ENCODE measurements around the gene FGF9. TPM values are rescaled to one million over a fixed set of nuclear protein-coding genes. Genes with fewer than 3 reads are reported as not detected.

The FGF9 gene
- total RNA-seq, 1 experiment from 2014 or later, result 1.5 TPM

GRCh38 chr13:21676611-21677021 is 5.7 kb downstream of the FGF9 start (continued):
- no peak for TF ChIP-seq ZBTB33 (IDR thresholded peaks at IDR 0.05; ENCODE audit: extremely low read depth, insufficient replicate concordance, low read length)
- TF ChIP-seq CTCF (IDR thresholded peaks at IDR 0.05 in 2 of 3, conservative IDR thresholded peaks at IDR 0.05 in 1 of 3; ENCODE audit: borderline replicate concordance in 1 of 3, insufficient read depth in 1 of 3, low read depth in 2 of 3, low read length in 2 of 3), result peak; percentile 15 to 50 (median 36); a peak in 4 of 6 replicates

GRCh38 chr13:21677075-21677623 is 6.3 kb downstream of the FGF9 start:
- Histone ChIP-seq H3K9ac (ENCODE audit: low read length) (no peak overlapping the region), H4K20me1 (ENCODE audit: insufficient read depth) (no peaks in the 10 kb centered on the region), H3K9me3 (ENCODE audit: control insufficient read depth in 1 of 2, insufficient read depth in 1 of 2, low read depth in 1 of 2, low read length in 2 of 2) (no peaks in the 10 kb centered on the region), H3K4me2 (ENCODE audit: low read length) (no peak overlapping the region), H3K79me2 (ENCODE audit: insufficient read depth, low read length) (no peaks in the 10 kb centered on the region), H3K4me3 (replicated peaks in 1 of 2; ENCODE audit: low read depth in 1 of 2, low read length in 2 of 2) (no peak overlapping the region), H3K4me1 (ENCODE audit: control insufficient read depth in 1 of 2, insufficient read depth in 2 of 2, low read length in 2 of 2) (peaks cover 19 to 30% of the 10 kb centered on the region in 2 experiments), H3K27ac (ENCODE audit: low read depth, low read length) (no peak overlapping the region), H3K27me3 (ENCODE audit: insufficient read depth, low read length) (peaks cover 16% of the 10 kb centered on the region; the same call in 1 of the 2 replicates), H2AFZ (ENCODE audit: low read depth, low read length, poor library complexity, severe bottlenecking) (no peak overlapping the region), H3K36me3 (ENCODE audit: control insufficient read depth in 1 of 2, insufficient read depth in 2 of 2, low read length in 2 of 2) (no peaks in the 10 kb centered on the region), H3K9me2 (ENCODE audit: insufficient read depth) (no peaks in the 10 kb centered on the region)
- CTCF ChIA-PET, result interaction anchor here (1.2 to 2.0 kb wide), 3 partner anchors 39 to 51 kb away, joined by 3 to 9 read pairs (median 3); no protein-coding TSS in a partner anchor
- DNase-seq (ENCODE audit: low read depth, low spot score), result no peak
- TF ChIP-seq CEBPB (IDR thresholded peaks at IDR 0.05; ENCODE audit: low read depth), result no peak
- TF ChIP-seq ZNF274 (IDR thresholded peaks at IDR 0.05; ENCODE audit: low read depth, low read length), result no peak
- no peak for TF ChIP-seq RAD21 (IDR thresholded peaks at IDR 0.05; ENCODE audit: low read depth)
- no peak for TF ChIP-seq EGR1 (IDR thresholded peaks at IDR 0.05; ENCODE audit: low read depth)
- TF ChIP-seq CBX3 (IDR thresholded peaks at IDR 0.05; ENCODE audit: low read depth), result no peak
- no peak for TF ChIP-seq EZH2 (IDR thresholded peaks at IDR 0.05)
- TF ChIP-seq, protein P1, sequence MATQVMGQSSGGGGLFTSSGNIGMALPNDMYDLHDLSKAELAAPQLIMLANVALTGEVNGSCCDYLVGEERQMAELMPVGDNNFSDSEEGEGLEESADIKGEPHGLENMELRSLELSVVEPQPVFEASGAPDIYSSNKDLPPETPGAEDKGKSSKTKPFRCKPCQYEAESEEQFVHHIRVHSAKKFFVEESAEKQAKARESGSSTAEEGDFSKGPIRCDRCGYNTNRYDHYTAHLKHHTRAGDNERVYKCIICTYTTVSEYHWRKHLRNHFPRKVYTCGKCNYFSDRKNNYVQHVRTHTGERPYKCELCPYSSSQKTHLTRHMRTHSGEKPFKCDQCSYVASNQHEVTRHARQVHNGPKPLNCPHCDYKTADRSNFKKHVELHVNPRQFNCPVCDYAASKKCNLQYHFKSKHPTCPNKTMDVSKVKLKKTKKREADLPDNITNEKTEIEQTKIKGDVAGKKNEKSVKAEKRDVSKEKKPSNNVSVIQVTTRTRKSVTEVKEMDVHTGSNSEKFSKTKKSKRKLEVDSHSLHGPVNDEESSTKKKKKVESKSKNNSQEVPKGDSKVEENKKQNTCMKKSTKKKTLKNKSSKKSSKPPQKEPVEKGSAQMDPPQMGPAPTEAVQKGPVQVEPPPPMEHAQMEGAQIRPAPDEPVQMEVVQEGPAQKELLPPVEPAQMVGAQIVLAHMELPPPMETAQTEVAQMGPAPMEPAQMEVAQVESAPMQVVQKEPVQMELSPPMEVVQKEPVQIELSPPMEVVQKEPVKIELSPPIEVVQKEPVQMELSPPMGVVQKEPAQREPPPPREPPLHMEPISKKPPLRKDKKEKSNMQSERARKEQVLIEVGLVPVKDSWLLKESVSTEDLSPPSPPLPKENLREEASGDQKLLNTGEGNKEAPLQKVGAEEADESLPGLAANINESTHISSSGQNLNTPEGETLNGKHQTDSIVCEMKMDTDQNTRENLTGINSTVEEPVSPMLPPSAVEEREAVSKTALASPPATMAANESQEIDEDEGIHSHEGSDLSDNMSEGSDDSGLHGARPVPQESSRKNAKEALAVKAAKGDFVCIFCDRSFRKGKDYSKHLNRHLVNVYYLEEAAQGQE (IDR thresholded peaks at IDR 0.05; ENCODE audit: low read depth), result no peak
- no peak for TF ChIP-seq MAX (IDR thresholded peaks at IDR 0.05)
- TF ChIP-seq ELF1 (IDR thresholded peaks at IDR 0.05; ENCODE audit: borderline replicate concordance, low read depth), result no peak
- no peak for TF ChIP-seq SIN3A (IDR thresholded peaks at IDR 0.05; ENCODE audit: low read depth)
- no peak for TF ChIP-seq ZFX (IDR thresholded peaks at IDR 0.05)
- RAD21 ChIA-PET (ENCODE audit: low non-redundant PET in 1 of 2, low total read pairs in 2 of 2, uncharacterized antibody in 2 of 2, unreplicated experiment in 2 of 2), result interaction anchor here in 1 of 2 experiments (0.6 kb wide), 1 partner anchor 21 kb away, joined by 3 read pairs; no protein-coding TSS in a partner anchor
- intact Hi-C loops (cut with micrococcal nuclease), result loop anchor here (10.0 kb wide), 1 partner anchor 1068 kb away; no protein-coding TSS in a partner anchor
- BruUV-seq (replicated peaks), result no TSS peak
- POLR2A ChIA-PET, result no interaction called here
- no peak for ATAC-seq
